Effector memory CD8-positive, alpha-beta T cell (primary cell): ENCODE data around the gene DIAPH3.

Source experiments
- ATAC-seq: fragments of 150-1000 bp; cut with Tn5 transposase; replicated peaks from 2 replicates; pipeline ENCODE4 v1.10.0; 2021; ENCODE audit warnings: mild to moderate bottlenecking, moderate library complexity
- DNase-seq, 3 experiments: peaks; one replicate each; pipeline ENCODE4 v3.0.0; 2021
- H3K27ac Mint-ChIP-seq, 2 donors: one replicate each; pipeline ENCODE4 v1.8.0; 2022; ENCODE audit warnings: mild to moderate bottlenecking in 2 of 2, mixed read lengths in 2 of 2, moderate library complexity in 2 of 2
- H3K27me3 Mint-ChIP-seq, 2 donors: one replicate each; pipeline ENCODE4 v1.8.0; 2022; ENCODE audit warnings: mixed read lengths in 2 of 2
- H3K36me3 Mint-ChIP-seq: one replicate; pipeline ENCODE4 v1.8.0; 2022; ENCODE audit warnings: mild to moderate bottlenecking, moderate library complexity, mixed read lengths; ENCODE audit not compliant: insufficient read depth
- H3K4me1 Mint-ChIP-seq, 2 donors: one replicate each; pipeline ENCODE4 v1.8.0; 2022; ENCODE audit warnings: low read depth in 2 of 2, mixed read lengths in 2 of 2
- H3K4me3 Mint-ChIP-seq, 2 donors: one replicate each; pipeline ENCODE4 v1.8.0; 2022; ENCODE audit warnings: mild to moderate bottlenecking in 2 of 2, mixed read lengths in 2 of 2, moderate library complexity in 2 of 2
- H3K9me3 Mint-ChIP-seq, 2 donors: one replicate each; pipeline ENCODE4 v1.8.0; 2022; ENCODE audit warnings: mixed read lengths in 2 of 2

DIAPH3 gene

GRCh38 chr13:59873309-59873708 is 290.4 kb downstream of the DIAPH3 start:
- ATAC-seq (no peak), DNase-seq (no peak)
- Mint-ChIP-seq H3K27me3 (no peaks in the 10 kb centered on the region), H3K4me3 (no peak overlapping the region), H3K9me3 (no peaks in the 10 kb centered on the region), H3K27ac (no peak overlapping the region), H3K36me3 (no peaks in the 10 kb centered on the region), H3K4me1 (no peaks in the 10 kb centered on the region)

GRCh38 chr13:59867867-59868266 is 295.9 kb downstream of the DIAPH3 start:
- H3K27ac Mint-ChIP-seq = no peak overlapping the region
- no peaks in the 10 kb centered on the region for H3K4me1 Mint-ChIP-seq
- H3K4me3 Mint-ChIP-seq = no peak overlapping the region
- H3K27me3 Mint-ChIP-seq = no peaks in the 10 kb centered on the region
- no peak for ATAC-seq
- no peak for DNase-seq
- no peaks in the 10 kb centered on the region for H3K9me3 Mint-ChIP-seq
- no peaks in the 10 kb centered on the region for H3K36me3 Mint-ChIP-seq

GRCh38 chr13:59865398-59865797 is 298.3 kb downstream of the DIAPH3 start:
- no peak for ATAC-seq
- H3K36me3 Mint-ChIP-seq = no peaks in the 10 kb centered on the region
- no peaks in the 10 kb centered on the region for H3K9me3 Mint-ChIP-seq
- H3K4me3 Mint-ChIP-seq = no peak overlapping the region
- no peaks in the 10 kb centered on the region for H3K27me3 Mint-ChIP-seq
- no peak for DNase-seq
- H3K4me1 Mint-ChIP-seq = no peaks in the 10 kb centered on the region
- no peak overlapping the region for H3K27ac Mint-ChIP-seq

- H3K4me1 Mint-ChIP-seq = no peaks in the 10 kb centered on the region
- H3K27ac Mint-ChIP-seq = no peak overlapping the region
Observed at GRCh38 chr13:59863621-59864020, 300.1 kb downstream of the DIAPH3 start.

GRCh38 chr13:59861676-59862075 is 302.1 kb downstream of the DIAPH3 start:
- H3K4me3 Mint-ChIP-seq = no peak overlapping the region
- ATAC-seq (no peak), DNase-seq (no peak)
- no peaks in the 10 kb centered on the region for H3K9me3 Mint-ChIP-seq
- H3K27me3 Mint-ChIP-seq = no peaks in the 10 kb centered on the region
- no peaks in the 10 kb centered on the region for H3K36me3 Mint-ChIP-seq
- H3K27ac Mint-ChIP-seq = no peak overlapping the region
- H3K4me1 Mint-ChIP-seq = no peaks in the 10 kb centered on the region

More at GRCh38 chr13:59863621-59864020, 300.1 kb downstream of the DIAPH3 start:
- Mint-ChIP-seq H3K36me3 (no peaks in the 10 kb centered on the region), H3K9me3 (no peaks in the 10 kb centered on the region), H3K4me3 (no peak overlapping the region), H3K27me3 (no peaks in the 10 kb centered on the region)
- ATAC-seq (no peak), DNase-seq (no peak)

GRCh38 chr13:59856281-59856810 is 307.4 kb downstream of the DIAPH3 start:
- Mint-ChIP-seq H3K4me3 (no peak overlapping the region), H3K4me1 (no peaks in the 10 kb centered on the region), H3K36me3 (no peaks in the 10 kb centered on the region), H3K27ac (no peak overlapping the region), H3K27me3 (no peaks in the 10 kb centered on the region), H3K9me3 (peaks cover 0 to under 1% of the 10 kb centered on the region in 2 donors)
- DNase-seq (no peak), ATAC-seq (no peak)

- Mint-ChIP-seq H3K4me3 (no peak overlapping the region), H3K36me3 (no peaks in the 10 kb centered on the region), H3K4me1 (no peaks in the 10 kb centered on the region), H3K27ac (no peak overlapping the region), H3K27me3 (no peaks in the 10 kb centered on the region), H3K9me3 (peaks cover 0 to 3% of the 10 kb centered on the region in 2 donors)
- no peak for DNase-seq
- ATAC-seq = no peak
Observed at GRCh38 chr13:59846845-59847620, 316.7 kb downstream of the DIAPH3 start.

- H3K9me3 Mint-ChIP-seq = no peaks in the 10 kb centered on the region
- no peak for DNase-seq
- no peak overlapping the region for H3K27ac Mint-ChIP-seq
- no peak overlapping the region for H3K4me3 Mint-ChIP-seq
- no peaks in the 10 kb centered on the region for H3K27me3 Mint-ChIP-seq
- H3K36me3 Mint-ChIP-seq = no peaks in the 10 kb centered on the region
- no peak for ATAC-seq
- H3K4me1 Mint-ChIP-seq = no peaks in the 10 kb centered on the region
Observed at GRCh38 chr13:59843040-59843439, 320.7 kb downstream of the DIAPH3 start.

GRCh38 chr13:59842507-59842906 is 321.2 kb downstream of the DIAPH3 start:
- Mint-ChIP-seq H3K4me3 (no peak overlapping the region), H3K27me3 (no peaks in the 10 kb centered on the region), H3K9me3 (no peaks in the 10 kb centered on the region), H3K4me1 (no peaks in the 10 kb centered on the region), H3K27ac (no peak overlapping the region), H3K36me3 (no peaks in the 10 kb centered on the region)
- ATAC-seq = no peak
- DNase-seq = no peak

GRCh38 chr13:59839186-59839585 is 324.5 kb downstream of the DIAPH3 start:
- H3K9me3 Mint-ChIP-seq = no peaks in the 10 kb centered on the region
- H3K27me3 Mint-ChIP-seq = no peaks in the 10 kb centered on the region
- H3K36me3 Mint-ChIP-seq = no peaks in the 10 kb centered on the region
- H3K27ac Mint-ChIP-seq = no peak overlapping the region
- no peaks in the 10 kb centered on the region for H3K4me1 Mint-ChIP-seq
- H3K4me3 Mint-ChIP-seq = no peak overlapping the region
- no peak for DNase-seq
- no peak for ATAC-seq

GRCh38 chr13:59837101-59837500 is 326.6 kb downstream of the DIAPH3 start:
- no peaks in the 10 kb centered on the region for H3K9me3 Mint-ChIP-seq

GRCh38 chr13:59835569-59835968 is 328.2 kb downstream of the DIAPH3 start:
- ATAC-seq = no peak
- Mint-ChIP-seq H3K27ac (no peak overlapping the region), H3K36me3 (no peaks in the 10 kb centered on the region), H3K27me3 (no peaks in the 10 kb centered on the region), H3K4me3 (no peak overlapping the region), H3K9me3 (no peaks in the 10 kb centered on the region), H3K4me1 (no peaks in the 10 kb centered on the region)
- DNase-seq = no peak

More at GRCh38 chr13:59837101-59837500, 326.6 kb downstream of the DIAPH3 start:
- H3K36me3 Mint-ChIP-seq = no peaks in the 10 kb centered on the region
- H3K27ac Mint-ChIP-seq = no peak overlapping the region
- H3K4me3 Mint-ChIP-seq = no peak overlapping the region
- H3K4me1 Mint-ChIP-seq = no peaks in the 10 kb centered on the region
- DNase-seq (no peak), ATAC-seq (no peak)
- no peaks in the 10 kb centered on the region for H3K27me3 Mint-ChIP-seq

- DNase-seq = no peak
- H3K4me1 Mint-ChIP-seq = no peaks in the 10 kb centered on the region
Observed at GRCh38 chr13:59834801-59835200, 328.9 kb downstream of the DIAPH3 start.

GRCh38 chr13:59829690-59830089 is 334.0 kb downstream of the DIAPH3 start:
- Mint-ChIP-seq H3K4me1 (no peaks in the 10 kb centered on the region), H3K27me3 (no peaks in the 10 kb centered on the region), H3K27ac (no peak overlapping the region), H3K36me3 (no peaks in the 10 kb centered on the region), H3K4me3 (no peak overlapping the region), H3K9me3 (no peaks in the 10 kb centered on the region)
- no peak for DNase-seq
- ATAC-seq = no peak

More at GRCh38 chr13:59834801-59835200, 328.9 kb downstream of the DIAPH3 start:
- Mint-ChIP-seq H3K9me3 (no peaks in the 10 kb centered on the region), H3K27ac (no peak overlapping the region), H3K27me3 (no peaks in the 10 kb centered on the region), H3K36me3 (no peaks in the 10 kb centered on the region), H3K4me3 (no peak overlapping the region)
- no peak for ATAC-seq
